ENCODE measurements around the gene CFAP54.
"Not testable (repeated sequence)": the region's sequence is repeated elsewhere in the genome, so short reads cannot be mapped to it uniquely, and the experiment has no call there.

Gene CFAP54

DNA sequence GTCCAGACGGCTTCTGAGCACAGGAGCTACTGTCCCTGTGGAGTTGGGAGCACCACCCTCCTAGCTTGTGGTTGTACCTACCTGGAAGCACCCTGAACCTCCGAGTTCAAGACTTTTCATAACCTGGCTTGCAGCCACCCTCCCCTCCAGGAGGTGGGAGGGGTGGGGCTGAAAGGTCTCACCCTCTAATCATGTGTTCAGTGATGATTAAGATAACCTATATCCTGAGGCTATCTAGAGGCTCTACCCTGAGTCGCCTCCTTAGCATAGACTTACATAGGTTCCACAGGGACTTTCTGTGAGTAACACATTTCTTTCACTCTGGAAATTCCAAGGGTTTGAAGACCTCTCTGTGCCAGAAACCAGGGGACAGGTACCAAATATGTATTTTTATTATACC, 146.5 kb downstream of the CFAP54 start:
- no peak for FAIRE-seq

GRCh38 chr12:96636895-96637294, 147.5 kb downstream of the CFAP54 start:
- FAIRE-seq, result no peak

GRCh38 chr12:96648923-96649322, 159.5 kb downstream of the CFAP54 start:
- no peak for FAIRE-seq

- FAIRE-seq, result no peak
Measured at GRCh38 chr12:96652870-96653269, 163.5 kb downstream of the CFAP54 start.

GRCh38 chr12:96658075-96658474, 168.7 kb downstream of the CFAP54 start:
- FAIRE-seq, result no peak

DNA sequence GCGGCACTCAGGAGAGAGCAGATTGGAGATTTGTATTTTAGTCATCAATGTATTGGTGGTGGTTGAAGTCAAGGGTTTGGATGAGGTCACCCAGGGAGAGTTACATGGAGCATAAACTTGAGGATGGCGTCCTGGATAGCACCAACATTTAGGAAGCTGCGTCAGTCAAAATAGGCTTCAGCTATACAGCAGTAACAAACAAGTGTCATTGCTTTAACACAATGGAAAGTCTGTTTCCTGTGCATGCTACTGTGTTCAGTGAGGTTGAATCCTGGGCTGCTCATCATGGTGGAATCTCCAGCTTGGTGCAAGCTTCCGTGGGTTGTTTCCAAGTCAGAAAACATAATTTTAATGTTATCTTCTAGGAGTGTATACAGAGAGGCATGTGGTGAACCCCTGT, 180.4 kb downstream of the CFAP54 start:
- FAIRE-seq, result no peak

GRCh38 chr12:96670334-96670899, 181.0 kb downstream of the CFAP54 start:
- FAIRE-seq, result no peak

GRCh38 chr12:96675519-96675918, 186.1 kb downstream of the CFAP54 start:
- not testable (repeated sequence) for FAIRE-seq

- no peak for FAIRE-seq
Measured at GRCh38 chr12:96677363-96677762, 188.0 kb downstream of the CFAP54 start.

DNA sequence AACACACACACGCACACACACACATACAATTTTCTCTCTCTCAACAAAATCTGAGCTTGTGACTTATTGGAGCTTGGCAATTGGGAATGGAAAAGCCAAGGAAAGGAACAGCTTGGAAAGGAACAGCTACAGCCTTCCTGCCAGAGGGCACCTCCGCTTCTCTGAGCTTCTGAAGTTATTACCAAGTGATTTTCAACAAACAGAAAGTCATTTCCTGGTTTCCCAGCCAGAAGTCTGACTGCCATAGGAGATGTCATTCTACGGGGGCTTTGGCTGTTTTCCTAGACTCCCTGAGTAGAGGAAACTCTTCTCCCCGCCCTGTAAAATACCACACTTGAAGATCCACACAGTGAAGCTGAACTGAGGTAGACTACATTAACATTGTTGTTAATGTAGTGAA, 198.3 kb downstream of the CFAP54 start:
- no peak for FAIRE-seq

GRCh38 chr12:96698521-96698920, 209.1 kb downstream of the CFAP54 start:
- FAIRE-seq, result no peak

DNA sequence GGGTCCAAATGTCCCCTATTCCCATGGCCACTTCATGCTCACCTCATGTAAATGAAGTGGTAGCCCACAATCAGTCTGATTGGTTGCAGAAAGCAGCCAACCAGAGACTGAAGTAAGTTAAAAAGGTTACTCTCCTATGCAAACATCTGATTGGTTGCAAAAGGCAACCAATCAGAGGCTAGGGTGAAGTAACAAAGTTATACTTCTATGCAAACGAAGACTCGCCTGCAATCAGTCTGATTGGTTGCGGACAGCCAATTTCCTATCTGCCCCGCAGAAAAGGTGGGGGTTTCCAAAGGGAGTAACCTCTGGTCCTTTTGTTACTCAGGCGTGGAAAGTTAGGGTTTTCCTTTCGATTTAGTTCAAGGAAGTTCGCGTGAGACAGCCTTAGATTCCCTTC, 209.6 kb downstream of the CFAP54 start:
- FAIRE-seq, result no peak

DNA sequence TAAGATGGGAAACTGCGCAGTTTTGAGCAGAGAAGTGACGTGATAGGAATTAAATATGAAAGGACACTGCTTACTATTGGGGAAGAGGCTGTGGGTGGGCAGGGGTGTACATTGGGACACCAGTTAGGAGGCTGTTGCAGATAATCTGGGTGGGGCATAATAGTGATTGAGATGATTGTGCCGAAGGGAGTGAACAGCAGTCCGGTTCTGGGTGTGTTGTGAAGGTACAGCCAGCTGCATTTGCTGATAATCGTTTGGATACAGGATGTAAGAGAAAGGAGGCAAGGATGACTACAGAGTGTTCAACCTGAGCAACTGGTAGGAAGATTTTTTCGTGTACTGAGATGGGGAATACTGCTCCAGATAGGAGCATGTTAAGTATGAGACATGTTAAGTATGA, 212.5 kb downstream of the CFAP54 start:
- FAIRE-seq, result no peak

DNA sequence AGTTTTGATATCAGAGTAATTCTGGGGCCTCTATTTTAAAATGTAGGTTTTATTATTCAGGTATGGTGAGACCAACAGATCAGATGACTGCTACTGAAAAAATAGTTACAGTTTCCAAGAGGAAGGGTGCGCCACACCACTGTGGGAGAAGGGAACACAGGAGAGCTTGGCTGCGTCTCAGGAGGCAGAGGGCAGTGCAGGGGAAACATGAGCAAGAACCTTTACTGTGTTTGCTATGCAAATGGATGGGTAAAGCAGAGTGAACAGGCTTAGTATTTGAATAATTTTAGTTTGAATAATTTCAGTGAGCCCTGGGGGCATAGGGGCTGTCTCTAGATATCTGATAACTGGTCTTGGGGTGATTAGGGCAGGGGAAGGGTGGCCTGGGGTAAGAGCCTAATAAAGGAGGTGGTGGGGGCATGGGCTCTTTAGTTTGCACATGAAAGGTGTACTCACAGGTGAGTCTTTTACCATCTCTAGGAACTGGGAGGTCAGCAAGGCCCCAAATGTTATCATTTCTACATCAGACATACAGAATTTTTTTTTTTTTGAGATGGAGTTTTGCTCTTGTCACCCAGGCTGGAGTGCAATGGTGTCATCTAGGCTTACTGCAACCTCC, 220.9 kb downstream of the CFAP54 start:
- FAIRE-seq, result no peak

GRCh38 chr12:96711364-96711763, 222.0 kb downstream of the CFAP54 start:
- FAIRE-seq, result no peak

GRCh38 chr12:96714199-96714598, 224.8 kb downstream of the CFAP54 start:
- FAIRE-seq, result no peak

GRCh38 chr12:96719660-96720362, 230.4 kb downstream of the CFAP54 start:
- FAIRE-seq, result no peak

DNA sequence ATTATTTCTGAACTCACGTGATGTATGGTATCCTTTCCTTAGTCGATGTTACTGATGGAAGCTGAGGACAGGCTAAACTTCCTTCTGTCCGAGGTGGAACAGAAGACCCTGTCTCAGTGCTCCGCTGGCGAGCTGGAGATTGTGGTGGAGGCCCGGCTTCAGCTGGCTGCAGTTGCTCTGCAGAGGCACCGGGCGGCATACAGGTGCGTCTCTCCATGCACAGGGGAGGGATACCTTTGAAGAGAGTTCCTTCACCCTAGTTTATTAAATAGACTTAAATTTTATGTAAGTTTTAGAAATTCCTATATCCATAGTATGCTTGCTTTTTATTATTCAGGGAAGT, 231.0 kb downstream of the CFAP54 start:
- FAIRE-seq, result no peak

DNA sequence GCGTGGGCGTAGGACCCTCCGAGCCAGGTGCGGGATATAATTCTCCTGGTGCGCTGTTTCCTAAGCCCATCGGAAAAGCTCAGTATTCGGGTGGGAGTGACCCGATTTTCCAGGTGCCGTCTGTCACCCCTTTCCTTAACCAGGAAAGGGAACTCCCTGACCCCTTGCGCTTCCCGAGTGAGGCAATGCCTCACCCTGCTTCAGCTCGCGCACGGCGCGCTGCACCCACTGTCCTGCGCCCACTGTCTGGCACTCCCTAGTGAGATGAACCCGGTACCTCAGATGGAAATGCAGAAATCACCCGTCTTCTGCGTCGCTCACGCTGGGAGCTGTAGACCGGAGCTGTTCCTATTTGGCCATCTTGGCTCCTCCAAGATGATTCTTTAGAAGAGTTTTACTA, 240.1 kb downstream of the CFAP54 start:
- FAIRE-seq, result not testable (repeated sequence)

DNA sequence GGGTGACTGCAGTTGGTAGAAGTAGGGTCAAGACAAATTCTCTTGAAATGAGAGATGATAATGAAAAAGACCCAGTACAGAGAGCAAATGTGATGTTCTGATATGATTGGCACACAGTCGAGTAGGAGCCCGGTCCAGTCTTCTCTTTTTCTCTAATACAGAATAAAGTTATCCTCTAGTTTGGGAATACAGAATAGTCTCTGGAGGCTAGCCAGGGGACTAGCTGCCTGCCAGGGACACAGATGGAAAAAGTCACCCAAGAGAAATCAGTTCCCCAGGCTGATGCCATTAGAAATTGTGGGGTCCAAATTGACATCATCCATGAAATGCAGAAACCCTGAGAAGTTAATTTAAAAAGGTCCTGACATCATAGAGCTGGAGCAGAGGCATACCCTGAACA, 240.5 kb downstream of the CFAP54 start:
- no peak for FAIRE-seq

DNA sequence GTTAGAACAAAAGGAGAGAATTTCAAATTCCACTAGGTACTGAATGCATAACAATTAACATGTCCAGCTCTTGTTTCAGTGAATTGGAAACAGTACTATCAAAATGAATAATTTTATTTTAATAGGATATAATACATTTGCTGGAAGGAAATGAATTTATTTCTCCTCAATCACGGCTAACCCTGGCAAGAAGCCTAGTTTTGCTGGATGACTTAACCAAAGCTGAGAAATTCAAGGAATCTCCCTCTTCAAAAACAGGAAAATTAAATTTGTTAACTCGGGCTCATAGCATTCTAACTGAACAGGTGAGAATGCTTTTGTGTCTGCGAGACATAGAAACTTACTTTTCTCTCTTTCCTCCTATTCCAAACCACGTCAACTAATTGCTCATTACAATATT, 254.2 kb downstream of the CFAP54 start:
- no peak for FAIRE-seq

- FAIRE-seq, result no peak
Measured at GRCh38 chr12:96749999-96750398, 260.6 kb downstream of the CFAP54 start.

GRCh38 chr12:96751626-96752025, 262.2 kb downstream of the CFAP54 start:
- no peak for FAIRE-seq

- no peak for FAIRE-seq
Measured at GRCh38 chr12:96752211-96752610, 262.8 kb downstream of the CFAP54 start.

GRCh38 chr12:96766232-96766631, 276.9 kb downstream of the CFAP54 start:
- FAIRE-seq, result no peak
